ENCODE results near the gene KCNV2. TPM values are rescaled to one million over a fixed set of nuclear protein-coding genes. Genes with fewer than 3 reads are reported as not detected.

Gene KCNV2
- total RNA-seq, 1 donor from 2014 or later, result not detected

DNA sequence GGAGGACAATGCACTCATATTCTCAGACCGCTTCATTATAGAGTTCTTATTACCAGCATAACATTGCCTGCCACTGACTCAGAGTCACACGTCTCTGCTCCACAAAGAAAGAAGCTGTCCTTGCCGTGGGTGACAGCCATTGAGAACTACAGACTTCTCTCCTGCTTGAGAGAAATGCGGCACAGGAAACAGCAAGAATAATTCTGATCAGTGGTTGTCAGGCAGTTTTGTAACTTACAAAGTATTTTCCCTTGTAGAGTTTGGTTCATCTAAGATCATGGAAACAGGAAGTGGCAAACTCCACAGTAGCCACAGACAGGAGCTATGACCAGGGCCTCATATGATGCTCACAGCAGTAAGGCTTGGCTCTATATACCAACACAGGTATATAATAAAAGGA is 47.0 kb downstream of the KCNV2 start:
- Histone ChIP-seq H4K20me1 (ENCODE audit: insufficient read depth, low read length) (no peaks in the 10 kb centered on the region), H3K27me3 (ENCODE audit: insufficient read depth, low read length) (no peaks in the 10 kb centered on the region), H3K36me3 (ENCODE audit: insufficient read depth, low read length) (peaks cover 3% of the 10 kb centered on the region), H3K79me2 (ENCODE audit: insufficient read depth, low read length) (no peaks in the 10 kb centered on the region), H3K4me1 (ENCODE audit: insufficient read depth, low read length) (no peaks in the 10 kb centered on the region), H3K4me3 (ENCODE audit: insufficient read depth, low read depth, low read length) (no peak overlapping the region), H3K9ac (ENCODE audit: low read length) (no peak overlapping the region), H2AFZ (ENCODE audit: low read depth, low read length) (no peak overlapping the region), H3K9me3 (ENCODE audit: insufficient read depth, low read depth, low read length) (no peaks in the 10 kb centered on the region), H3K27ac (ENCODE audit: low read depth, low read length) (peak overlapping the region; percentile 7), H3K4me2 (ENCODE audit: low read length) (no peak overlapping the region)
- FAIRE-seq (no peak), DNase-seq (ENCODE audit: low read depth) (peak; percentile 45)
- Mint-ChIP-seq H3K4me3 (ENCODE audit: unreplicated experiment) (no peak overlapping the region), H3K27me3 (ENCODE audit: low read depth, unreplicated experiment) (no peaks in the 10 kb centered on the region), H3K4me1 (ENCODE audit: low read depth, unreplicated experiment) (peaks cover 10% of the 10 kb centered on the region), H3K36me3 (ENCODE audit: low read depth, unreplicated experiment) (peaks cover 13% of the 10 kb centered on the region), H3K9me3 (ENCODE audit: unreplicated experiment) (no peaks in the 10 kb centered on the region), H3K27ac (ENCODE audit: unreplicated experiment) (peak overlapping the region; percentile 83)
- TF ChIP-seq EZH2 (IDR thresholded peaks at IDR 0.05; ENCODE audit: insufficient read depth, low read length), result no peak
- TF ChIP-seq, protein P1, sequence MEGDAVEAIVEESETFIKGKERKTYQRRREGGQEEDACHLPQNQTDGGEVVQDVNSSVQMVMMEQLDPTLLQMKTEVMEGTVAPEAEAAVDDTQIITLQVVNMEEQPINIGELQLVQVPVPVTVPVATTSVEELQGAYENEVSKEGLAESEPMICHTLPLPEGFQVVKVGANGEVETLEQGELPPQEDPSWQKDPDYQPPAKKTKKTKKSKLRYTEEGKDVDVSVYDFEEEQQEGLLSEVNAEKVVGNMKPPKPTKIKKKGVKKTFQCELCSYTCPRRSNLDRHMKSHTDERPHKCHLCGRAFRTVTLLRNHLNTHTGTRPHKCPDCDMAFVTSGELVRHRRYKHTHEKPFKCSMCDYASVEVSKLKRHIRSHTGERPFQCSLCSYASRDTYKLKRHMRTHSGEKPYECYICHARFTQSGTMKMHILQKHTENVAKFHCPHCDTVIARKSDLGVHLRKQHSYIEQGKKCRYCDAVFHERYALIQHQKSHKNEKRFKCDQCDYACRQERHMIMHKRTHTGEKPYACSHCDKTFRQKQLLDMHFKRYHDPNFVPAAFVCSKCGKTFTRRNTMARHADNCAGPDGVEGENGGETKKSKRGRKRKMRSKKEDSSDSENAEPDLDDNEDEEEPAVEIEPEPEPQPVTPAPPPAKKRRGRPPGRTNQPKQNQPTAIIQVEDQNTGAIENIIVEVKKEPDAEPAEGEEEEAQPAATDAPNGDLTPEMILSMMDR (IDR thresholded peaks at IDR 0.05; ENCODE audit: insufficient read depth, low read depth, low read length), result no peak

DNA sequence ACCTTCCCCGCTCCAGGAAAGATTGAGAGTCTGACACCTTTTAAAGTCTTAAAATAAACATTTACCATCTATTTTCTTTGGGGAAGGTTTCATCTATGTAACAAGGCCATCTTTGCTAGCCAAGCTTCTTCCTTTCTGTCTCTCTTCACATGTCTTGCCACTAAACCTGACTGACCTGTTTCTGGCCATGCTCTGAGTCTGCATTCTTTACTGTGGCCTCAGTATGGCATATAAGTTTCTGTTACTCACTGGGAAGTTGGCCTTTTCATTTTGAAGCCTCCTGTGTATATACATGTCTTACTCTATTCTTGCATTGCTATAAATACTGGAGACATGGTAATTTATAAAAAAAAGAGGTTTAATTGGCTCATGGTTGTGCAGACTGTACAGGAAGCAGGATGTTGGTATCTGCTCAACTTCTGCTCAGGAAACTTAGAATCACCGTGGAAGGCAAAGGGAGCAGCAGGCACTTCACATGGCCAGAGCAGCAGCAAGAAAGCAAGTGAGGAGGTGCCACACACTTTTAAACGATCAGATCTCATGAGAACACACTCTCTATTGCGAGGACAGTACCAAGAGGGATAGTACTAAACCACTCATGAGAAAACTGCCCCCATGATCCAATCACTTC is 48.1 kb downstream of the KCNV2 start:
- no peaks in the 10 kb centered on the region for H3K4me1 ChIP-seq (ENCODE audit: insufficient read depth, low read length)
- H3K4me2 ChIP-seq (ENCODE audit: low read length), result no peak overlapping the region
- Mint-ChIP-seq H3K4me3 (ENCODE audit: unreplicated experiment) (no peak overlapping the region), H3K36me3 (ENCODE audit: low read depth, unreplicated experiment) (peaks cover 18% of the 10 kb centered on the region), H3K27ac (ENCODE audit: unreplicated experiment) (peak overlapping the region; percentile 6), H3K4me1 (ENCODE audit: low read depth, unreplicated experiment) (peaks cover 10% of the 10 kb centered on the region), H3K9me3 (ENCODE audit: unreplicated experiment) (no peaks in the 10 kb centered on the region), H3K27me3 (ENCODE audit: low read depth, unreplicated experiment) (no peaks in the 10 kb centered on the region)
- no peak overlapping the region for H3K4me3 ChIP-seq (ENCODE audit: insufficient read depth, low read depth, low read length)
- no peaks in the 10 kb centered on the region for H3K27me3 ChIP-seq (ENCODE audit: insufficient read depth, low read length)
- H3K9ac ChIP-seq (ENCODE audit: low read length), result no peak overlapping the region
- no peak for FAIRE-seq
- H3K36me3 ChIP-seq (ENCODE audit: insufficient read depth, low read length), result peaks cover 9% of the 10 kb centered on the region
- H3K79me2 ChIP-seq (ENCODE audit: insufficient read depth, low read length), result no peaks in the 10 kb centered on the region
- no peaks in the 10 kb centered on the region for H3K9me3 ChIP-seq (ENCODE audit: insufficient read depth, low read depth, low read length)
- no peak for TF ChIP-seq EZH2 (IDR thresholded peaks at IDR 0.05; ENCODE audit: insufficient read depth, low read length)
- TF ChIP-seq, protein P1 (IDR thresholded peaks at IDR 0.05; ENCODE audit: insufficient read depth, low read depth, low read length), result no peak
- H2AFZ ChIP-seq (ENCODE audit: low read depth, low read length), result no peak overlapping the region
- H4K20me1 ChIP-seq (ENCODE audit: insufficient read depth, low read length), result no peaks in the 10 kb centered on the region
- no peak overlapping the region for H3K27ac ChIP-seq (ENCODE audit: low read depth, low read length)
- DNase-seq (ENCODE audit: low read depth), result no peak
